Effector memory CD8-positive, alpha-beta T cell (primary cell): ENCODE results near the gene SNED1.

Experiments used
- ATAC-seq: fragments of 150-1000 bp; cut with Tn5 transposase; replicated peaks from 2 replicates; pipeline ENCODE4 v1.10.0; 2021; ENCODE audit warnings: mild to moderate bottlenecking, moderate library complexity
- DNase-seq, 3 experiments: peaks; one replicate each; pipeline ENCODE4 v3.0.0; 2021
- H3K27ac Mint-ChIP-seq, 2 donors: one replicate each; pipeline ENCODE4 v1.8.0; 2022; ENCODE audit warnings: mild to moderate bottlenecking in 2 of 2, mixed read lengths in 2 of 2, moderate library complexity in 2 of 2
- H3K27me3 Mint-ChIP-seq, 2 donors: one replicate each; pipeline ENCODE4 v1.8.0; 2022; ENCODE audit warnings: mixed read lengths in 2 of 2
- H3K36me3 Mint-ChIP-seq: one replicate; pipeline ENCODE4 v1.8.0; 2022; ENCODE audit warnings: mild to moderate bottlenecking, moderate library complexity, mixed read lengths; ENCODE audit not compliant: insufficient read depth
- H3K4me1 Mint-ChIP-seq, 2 donors: one replicate each; pipeline ENCODE4 v1.8.0; 2022; ENCODE audit warnings: low read depth in 2 of 2, mixed read lengths in 2 of 2
- H3K4me3 Mint-ChIP-seq, 2 donors: one replicate each; pipeline ENCODE4 v1.8.0; 2022; ENCODE audit warnings: mild to moderate bottlenecking in 2 of 2, mixed read lengths in 2 of 2, moderate library complexity in 2 of 2
- H3K9me3 Mint-ChIP-seq, 2 donors: one replicate each; pipeline ENCODE4 v1.8.0; 2022; ENCODE audit warnings: mixed read lengths in 2 of 2

The SNED1 gene

GRCh38 chr2:241063093-241063551, 64.7 kb downstream of the SNED1 start:
- no peak overlapping the region for H3K27ac Mint-ChIP-seq
- H3K4me3 Mint-ChIP-seq, result no peak overlapping the region

GRCh38 chr2:241063587-241063986, 65.2 kb downstream of the SNED1 start:
- ATAC-seq, result no peak
- no peak for DNase-seq
- Mint-ChIP-seq H3K9me3 (no peaks in the 10 kb centered on the region), H3K4me3 (peak overlapping the region; percentile 53 to 62), H3K36me3 (no peaks in the 10 kb centered on the region), H3K27ac (no peak overlapping the region), H3K27me3 (peaks cover 0 to 11% of the 10 kb centered on the region in 2 donors), H3K4me1 (peaks cover 0 to 6% of the 10 kb centered on the region in 2 donors)

More at GRCh38 chr2:241063093-241063551, 64.7 kb downstream of the SNED1 start:
- Mint-ChIP-seq H3K9me3 (no peaks in the 10 kb centered on the region), H3K36me3 (no peaks in the 10 kb centered on the region), H3K27me3 (peaks cover 0 to 11% of the 10 kb centered on the region in 2 donors), H3K4me1 (peaks cover 0 to 6% of the 10 kb centered on the region in 2 donors)
- no peak for DNase-seq
- ATAC-seq, result no peak

DNA sequence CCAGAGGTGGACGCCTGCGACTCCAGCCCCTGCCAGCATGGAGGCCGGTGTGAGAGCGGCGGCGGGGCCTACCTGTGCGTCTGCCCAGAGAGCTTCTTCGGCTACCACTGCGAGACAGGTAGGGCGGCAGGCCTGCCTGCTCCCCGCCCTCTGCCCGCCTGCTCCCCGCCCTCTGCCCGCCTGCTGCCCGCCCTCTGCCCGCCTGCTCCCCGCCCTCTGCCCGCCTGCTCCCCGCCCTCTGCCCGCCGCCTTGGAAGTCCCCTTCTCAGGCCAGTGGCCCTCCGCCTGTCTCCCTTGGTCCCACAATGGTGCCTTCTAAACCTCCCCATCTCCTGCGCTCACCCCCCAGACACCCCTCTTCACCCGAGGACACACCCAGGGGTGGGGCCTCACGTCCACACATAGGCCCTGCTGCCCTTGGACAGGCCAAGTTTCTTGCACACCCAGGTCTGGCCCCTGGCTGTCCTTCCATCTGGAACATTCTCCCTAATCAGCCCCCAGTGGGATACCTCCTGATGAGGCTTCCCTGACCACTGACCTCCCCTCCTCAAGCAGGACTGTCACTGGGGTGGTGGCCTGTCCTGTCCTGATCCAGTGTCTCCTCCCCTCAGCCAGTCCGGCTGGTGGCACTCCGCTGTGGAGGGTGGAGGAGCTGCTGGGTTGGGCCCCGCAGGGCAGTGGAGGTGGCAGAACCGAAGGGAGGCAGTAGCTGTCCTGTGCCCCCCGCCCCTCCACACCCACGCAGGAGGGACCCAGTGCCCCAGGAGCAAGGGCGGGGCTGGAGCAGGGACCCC, 65.8 kb downstream of the SNED1 start:
- Mint-ChIP-seq H3K4me1 (peaks cover 0 to 8% of the 10 kb centered on the region in 2 donors), H3K9me3 (no peaks in the 10 kb centered on the region)

GRCh38 chr2:241064802-241065354, 66.5 kb downstream of the SNED1 start:
- ATAC-seq (no peak), DNase-seq (no peak)
- no peaks in the 10 kb centered on the region for H3K36me3 Mint-ChIP-seq
- peak overlapping the region in 1 of 2 donors; percentile 5 for H3K4me3 Mint-ChIP-seq
- H3K27ac Mint-ChIP-seq, result peak overlapping the region in 1 of 2 donors; percentile 54
- no peaks in the 10 kb centered on the region for H3K9me3 Mint-ChIP-seq
- peaks cover 0 to 11% of the 10 kb centered on the region in 2 donors for H3K27me3 Mint-ChIP-seq
- H3K4me1 Mint-ChIP-seq, result peaks cover 0 to 8% of the 10 kb centered on the region in 2 donors

More for the DNA sequence above, 65.8 kb downstream of the SNED1 start:
- Mint-ChIP-seq H3K27ac (peak overlapping the region in 1 of 2 donors; percentile 15), H3K27me3 (peaks cover 0 to 11% of the 10 kb centered on the region in 2 donors), H3K36me3 (no peaks in the 10 kb centered on the region), H3K4me3 (peak overlapping the region; percentile 53 to 62)
- peak; percentile 20 to 24 (median 23) for DNase-seq
- ATAC-seq, result peak; percentile 78

DNA sequence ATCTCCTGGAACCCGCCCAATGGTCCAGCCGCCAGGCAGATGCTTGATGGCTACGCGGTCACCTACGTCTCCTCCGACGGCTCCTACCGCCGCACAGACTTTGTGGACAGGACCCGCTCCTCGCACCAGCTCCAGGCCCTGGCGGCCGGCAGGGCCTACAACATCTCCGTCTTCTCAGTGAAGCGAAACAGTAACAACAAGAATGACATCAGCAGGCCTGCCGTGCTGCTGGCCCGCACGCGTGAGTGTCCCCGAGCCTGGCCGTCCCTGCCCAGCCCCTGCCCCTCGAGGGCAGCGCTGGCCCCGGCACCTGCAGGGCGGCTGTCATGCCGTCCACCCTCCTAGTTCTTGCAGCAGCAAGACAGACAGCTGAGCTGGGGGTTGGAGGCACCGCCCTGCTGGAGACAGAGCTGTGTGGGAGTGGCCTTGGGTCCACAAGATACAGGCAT, 67.0 kb downstream of the SNED1 start:
- Mint-ChIP-seq H3K36me3 (no peaks in the 10 kb centered on the region), H3K27me3 (peaks cover 0 to 11% of the 10 kb centered on the region in 2 donors), H3K27ac (peak overlapping the region in 1 of 2 donors; percentile 54), H3K4me3 (no peak overlapping the region), H3K9me3 (no peaks in the 10 kb centered on the region), H3K4me1 (peaks cover 2 to 8% of the 10 kb centered on the region in 2 donors)
- DNase-seq (no peak), ATAC-seq (no peak)

DNA sequence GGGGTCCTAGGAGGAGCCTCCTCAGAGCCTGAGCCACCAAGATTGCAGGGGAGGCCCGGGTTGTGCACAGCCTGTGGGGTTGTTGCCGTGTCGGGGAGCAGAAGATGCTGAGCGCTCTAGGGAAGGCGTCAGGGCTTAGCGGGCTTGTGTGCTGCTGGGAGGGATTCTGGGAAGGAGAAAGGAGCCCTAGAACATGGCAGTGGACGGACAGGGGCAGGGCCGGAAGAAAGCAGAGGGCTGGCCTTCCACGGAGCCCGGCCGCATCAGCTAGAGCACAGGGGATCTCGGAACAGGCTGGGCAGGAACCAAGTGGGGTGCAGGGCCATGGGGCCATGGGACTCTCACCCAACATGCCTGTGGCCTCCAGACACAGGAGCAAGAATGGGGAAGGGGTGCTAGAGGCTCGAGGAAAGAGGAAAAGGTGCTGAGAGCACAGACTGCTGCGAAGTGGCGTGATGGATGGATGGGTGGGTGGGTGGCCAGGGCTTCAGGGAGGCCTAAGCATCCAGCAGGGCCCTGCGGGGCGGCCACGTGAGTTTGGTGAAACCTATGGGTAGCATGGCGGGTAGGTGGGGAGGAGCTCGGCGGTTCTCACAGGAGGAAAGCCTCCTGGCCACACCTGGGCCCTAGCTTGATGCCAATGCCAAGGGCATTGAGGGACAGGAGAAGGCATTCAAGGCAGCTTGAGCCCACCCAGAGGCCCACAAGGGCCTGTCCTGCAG, 67.9 kb downstream of the SNED1 start:
- peak overlapping the region in 1 of 2 donors; percentile 64 for H3K27ac Mint-ChIP-seq
- H3K36me3 Mint-ChIP-seq, result no peaks in the 10 kb centered on the region
- H3K9me3 Mint-ChIP-seq, result no peaks in the 10 kb centered on the region
- no peak overlapping the region for H3K4me3 Mint-ChIP-seq
- ATAC-seq, result no peak
- no peak for DNase-seq
- H3K27me3 Mint-ChIP-seq, result peaks cover 0 to 11% of the 10 kb centered on the region in 2 donors
- H3K4me1 Mint-ChIP-seq, result peaks cover 6 to 8% of the 10 kb centered on the region in 2 donors

- peaks cover 0 to 11% of the 10 kb centered on the region in 2 donors for H3K27me3 Mint-ChIP-seq
- ATAC-seq, result no peak
- no peak for DNase-seq
- peaks cover 6 to 8% of the 10 kb centered on the region in 2 donors for H3K4me1 Mint-ChIP-seq
- H3K4me3 Mint-ChIP-seq, result no peak overlapping the region
- H3K36me3 Mint-ChIP-seq, result no peaks in the 10 kb centered on the region
- no peak overlapping the region for H3K27ac Mint-ChIP-seq
- no peaks in the 10 kb centered on the region for H3K9me3 Mint-ChIP-seq
Observed at GRCh38 chr2:241066893-241067341, 68.5 kb downstream of the SNED1 start.

GRCh38 chr2:241067501-241068135, 69.2 kb downstream of the SNED1 start:
- ATAC-seq (no peak), DNase-seq (no peak)
- H3K27ac Mint-ChIP-seq, result no peak overlapping the region
- peaks cover 6 to 8% of the 10 kb centered on the region in 2 donors for H3K4me1 Mint-ChIP-seq
- H3K4me3 Mint-ChIP-seq, result no peak overlapping the region
- peaks cover 0 to 11% of the 10 kb centered on the region in 2 donors for H3K27me3 Mint-ChIP-seq
- H3K36me3 Mint-ChIP-seq, result no peaks in the 10 kb centered on the region
- no peaks in the 10 kb centered on the region for H3K9me3 Mint-ChIP-seq

GRCh38 chr2:241068136-241068941, 69.9 kb downstream of the SNED1 start:
- no peak for DNase-seq
- Mint-ChIP-seq H3K36me3 (no peaks in the 10 kb centered on the region), H3K4me1 (peaks cover 6 to 8% of the 10 kb centered on the region in 2 donors), H3K9me3 (no peaks in the 10 kb centered on the region), H3K27me3 (peaks cover 0 to 11% of the 10 kb centered on the region in 2 donors), H3K4me3 (no peak overlapping the region), H3K27ac (no peak overlapping the region)
- ATAC-seq, result no peak

DNA sequence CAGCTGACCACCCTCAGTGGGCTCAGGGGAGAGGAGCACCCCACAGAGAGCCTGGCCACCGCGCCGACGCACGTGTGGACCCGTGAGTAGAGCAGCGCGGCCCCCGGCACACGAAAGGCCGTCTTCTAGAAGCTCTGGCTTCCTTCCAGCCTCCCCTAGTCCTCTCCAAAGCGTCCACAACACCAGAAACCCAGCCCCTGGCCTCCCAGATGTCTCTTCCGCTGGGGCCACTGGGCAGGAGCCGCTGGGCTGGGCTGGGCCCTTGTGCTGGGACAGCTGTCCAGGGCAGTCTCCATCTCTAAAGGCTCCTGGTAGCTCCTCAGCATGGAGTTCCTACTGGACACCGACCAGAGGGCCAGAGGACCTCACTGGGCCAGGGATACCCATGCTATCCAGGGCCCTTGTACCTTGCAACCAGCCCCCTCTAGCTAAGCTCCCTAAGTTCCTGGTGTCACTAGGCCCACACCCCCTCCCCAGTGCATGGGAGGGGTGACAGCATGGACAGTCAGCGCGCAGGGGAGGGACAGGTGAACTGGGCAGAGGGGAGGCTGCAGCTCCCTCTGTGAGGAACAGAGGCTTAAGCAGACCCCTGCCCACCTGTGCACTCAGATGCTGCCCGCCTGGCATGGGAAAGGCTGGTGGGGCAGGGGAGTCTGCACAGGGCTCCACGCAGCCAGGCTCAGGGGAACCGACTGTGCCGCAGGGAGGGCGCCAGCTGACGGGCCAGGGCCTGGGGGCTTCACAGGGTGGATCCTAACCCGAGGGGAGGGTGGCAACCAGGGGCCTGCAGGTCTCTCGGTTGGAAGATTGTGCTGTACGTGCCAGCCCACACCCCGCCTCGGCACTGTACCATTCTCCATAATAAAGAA, 70.8 kb downstream of the SNED1 start:
- peaks cover 6 to 7% of the 10 kb centered on the region in 2 donors for H3K4me1 Mint-ChIP-seq
- H3K4me3 Mint-ChIP-seq, result no peak overlapping the region
- DNase-seq (no peak), ATAC-seq (no peak)
- H3K27ac Mint-ChIP-seq, result no peak overlapping the region
- H3K9me3 Mint-ChIP-seq, result no peaks in the 10 kb centered on the region
- H3K36me3 Mint-ChIP-seq, result peaks cover 4% of the 10 kb centered on the region
- H3K27me3 Mint-ChIP-seq, result peaks cover 0 to 6% of the 10 kb centered on the region in 2 donors

DNA sequence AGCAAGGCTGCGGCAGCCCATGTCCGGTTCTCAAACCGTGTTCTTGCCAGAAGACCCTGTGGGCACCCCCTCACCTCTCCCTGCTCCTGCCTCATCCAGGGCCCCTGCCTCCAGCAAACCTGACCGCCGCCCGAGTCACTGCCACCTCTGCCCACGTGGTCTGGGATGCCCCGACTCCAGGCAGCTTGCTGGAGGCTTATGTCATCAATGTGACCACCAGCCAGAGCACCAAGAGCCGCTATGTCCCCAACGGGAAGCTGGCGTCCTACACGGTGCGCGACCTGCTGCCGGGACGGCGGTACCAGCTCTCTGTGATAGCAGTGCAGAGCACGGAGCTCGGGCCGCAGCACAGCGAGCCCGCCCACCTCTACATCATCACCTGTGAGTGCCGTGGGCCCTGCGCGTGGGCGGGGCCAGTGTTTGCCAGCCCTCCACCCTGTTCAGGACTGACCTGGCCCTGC, 71.4 kb downstream of the SNED1 start:
- H3K27ac Mint-ChIP-seq, result no peak overlapping the region
- no peaks in the 10 kb centered on the region for H3K9me3 Mint-ChIP-seq
- peaks cover 9% of the 10 kb centered on the region for H3K36me3 Mint-ChIP-seq
- peaks cover 4 to 6% of the 10 kb centered on the region in 2 donors for H3K4me1 Mint-ChIP-seq
- no peaks in the 10 kb centered on the region for H3K27me3 Mint-ChIP-seq
- DNase-seq, result no peak
- no peak overlapping the region for H3K4me3 Mint-ChIP-seq
- ATAC-seq, result no peak
